ENCODE results near the gene BMAL1.

The BMAL1 gene

DNA sequence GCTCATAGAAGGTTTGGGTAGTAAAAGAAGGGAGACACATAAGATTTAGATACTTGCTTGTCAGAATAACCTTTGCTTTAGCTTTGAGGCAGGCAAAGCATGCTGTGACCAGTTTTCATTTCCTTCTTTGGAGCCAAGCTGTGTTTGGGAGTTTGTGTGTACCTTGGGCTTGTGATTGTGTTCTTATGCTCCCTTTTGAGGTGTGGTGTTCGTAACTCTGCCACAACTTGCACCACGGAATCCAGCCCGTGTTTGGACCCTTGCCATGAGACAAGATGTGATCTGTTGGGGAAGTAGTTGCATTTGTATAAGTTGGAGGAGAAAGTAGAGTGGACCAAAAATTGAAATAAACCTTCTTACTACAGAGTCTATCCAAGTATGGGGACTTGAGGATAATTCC, 34.0 kb downstream of the BMAL1 start:
- Histone ChIP-seq H4K20me1 (ENCODE audit: insufficient read depth, low read length) (no peaks in the 10 kb centered on the region), H2AFZ (ENCODE audit: low read length) (no peak overlapping the region), H3F3A (ENCODE audit: insufficient read depth, low read length) (no peaks in the 10 kb centered on the region), H3K9me2 (ENCODE audit: low read depth, low read length) (no peaks in the 10 kb centered on the region), H3K27ac (ENCODE audit: low read depth, low read length, poor library complexity, severe bottlenecking) (no peak overlapping the region), H3K27me3 (ENCODE audit: insufficient read depth, low read length) (no peaks in the 10 kb centered on the region), H3K4me2 (ENCODE audit: low read length) (no peak overlapping the region), H3K9me3 (ENCODE audit: low read length) (no peaks in the 10 kb centered on the region), H3K36me3 (ENCODE audit: insufficient read depth, low read length) (no peaks in the 10 kb centered on the region), H3K9ac (ENCODE audit: low read length) (no peak overlapping the region), H3K79me2 (ENCODE audit: insufficient read depth, low read length) (no peaks in the 10 kb centered on the region), H3K4me1 (ENCODE audit: insufficient read depth, low read length, severe bottlenecking) (no peaks in the 10 kb centered on the region), H3K4me3 (ENCODE audit: low read depth, low read length, poor library complexity, severe bottlenecking) (no peak overlapping the region)
- no peak for TF ChIP-seq EZH2 (IDR thresholded peaks at IDR 0.05; ENCODE audit: borderline replicate concordance, low read length)

GRCh38 chr11:13313005-13313819, 35.6 kb downstream of the BMAL1 start:
- no peak overlapping the region for H3K4me3 ChIP-seq (ENCODE audit: low read depth, low read length, poor library complexity, severe bottlenecking)
- H2AFZ ChIP-seq (ENCODE audit: low read length): no peak overlapping the region
- H3K9ac ChIP-seq (ENCODE audit: low read length): no peak overlapping the region
- no peak overlapping the region for H3K27ac ChIP-seq (ENCODE audit: low read depth, low read length, poor library complexity, severe bottlenecking)
- no peaks in the 10 kb centered on the region for H3K9me2 ChIP-seq (ENCODE audit: low read depth, low read length)
- H3K36me3 ChIP-seq (ENCODE audit: insufficient read depth, low read length): no peaks in the 10 kb centered on the region
- no peaks in the 10 kb centered on the region for H3K79me2 ChIP-seq (ENCODE audit: insufficient read depth, low read length)
- no peaks in the 10 kb centered on the region for H3K9me3 ChIP-seq (ENCODE audit: low read length)
- TF ChIP-seq EZH2 (IDR thresholded peaks at IDR 0.05; ENCODE audit: borderline replicate concordance, low read length) (no peak), CTCF (IDR thresholded peaks at IDR 0.05; ENCODE audit: low read length) (no peak)
- no peaks in the 10 kb centered on the region for H4K20me1 ChIP-seq (ENCODE audit: insufficient read depth, low read length)
- H3F3A ChIP-seq (ENCODE audit: insufficient read depth, low read length): no peaks in the 10 kb centered on the region
- H3K27me3 ChIP-seq (ENCODE audit: insufficient read depth, low read length): no peaks in the 10 kb centered on the region
- H3K4me1 ChIP-seq (ENCODE audit: insufficient read depth, low read length, severe bottlenecking): no peaks in the 10 kb centered on the region
- H3K4me2 ChIP-seq (ENCODE audit: low read length): no peak overlapping the region

DNA sequence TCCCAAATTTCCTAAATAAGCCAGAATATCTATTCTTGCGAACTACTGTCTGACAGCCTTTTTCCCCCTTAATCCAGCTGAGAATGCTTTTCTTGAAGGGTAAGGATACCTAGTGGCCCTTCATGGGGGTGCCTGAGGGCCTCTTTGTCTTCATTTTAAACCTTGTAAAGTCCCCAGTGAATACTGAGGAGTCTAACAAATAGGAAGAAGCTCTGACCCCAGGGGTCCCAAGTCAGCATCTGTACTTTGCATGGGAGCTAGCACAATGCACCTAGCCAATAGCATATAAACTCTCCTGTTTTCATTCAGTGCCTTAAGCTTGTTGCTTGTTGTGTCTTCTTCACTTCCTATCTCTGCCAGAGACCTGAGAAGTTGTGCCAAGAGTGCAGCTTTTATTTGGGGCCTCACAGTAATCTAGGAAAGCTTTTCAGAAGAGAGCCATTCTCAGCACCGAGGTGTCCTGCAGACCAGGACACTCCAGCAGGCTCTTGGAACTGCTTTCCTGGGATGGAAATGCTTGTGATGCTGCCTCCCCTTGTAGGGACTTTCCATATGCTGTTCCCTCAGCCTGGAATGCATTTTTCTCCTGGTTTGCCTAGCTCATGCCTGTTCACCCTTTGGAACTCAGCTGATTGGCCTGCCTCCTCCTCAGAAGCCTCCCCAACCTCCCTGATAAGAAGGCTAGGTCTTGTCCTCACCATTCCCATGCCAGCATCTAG, 37.2 kb downstream of the BMAL1 start:
- Histone ChIP-seq H3K4me1 (ENCODE audit: insufficient read depth, low read length, severe bottlenecking) (peaks cover 6% of the 10 kb centered on the region), H3K9me3 (ENCODE audit: low read length) (no peaks in the 10 kb centered on the region)
- no peak for TF ChIP-seq EZH2 (IDR thresholded peaks at IDR 0.05; ENCODE audit: borderline replicate concordance, low read length)

More for the DNA sequence above, 37.2 kb downstream of the BMAL1 start:
- Histone ChIP-seq H3K4me3 (ENCODE audit: low read depth, low read length, poor library complexity, severe bottlenecking) (no peak overlapping the region), H3K36me3 (ENCODE audit: insufficient read depth, low read length) (no peaks in the 10 kb centered on the region), H3K27me3 (ENCODE audit: insufficient read depth, low read length) (no peaks in the 10 kb centered on the region), H3K9me2 (ENCODE audit: low read depth, low read length) (no peaks in the 10 kb centered on the region), H4K20me1 (ENCODE audit: insufficient read depth, low read length) (no peaks in the 10 kb centered on the region), H3K4me2 (ENCODE audit: low read length) (no peak overlapping the region), H3K79me2 (ENCODE audit: insufficient read depth, low read length) (no peaks in the 10 kb centered on the region), H3K9ac (ENCODE audit: low read length) (no peak overlapping the region), H3F3A (ENCODE audit: insufficient read depth, low read length) (no peaks in the 10 kb centered on the region), H3K27ac (ENCODE audit: low read depth, low read length, poor library complexity, severe bottlenecking) (no peak overlapping the region), H2AFZ (ENCODE audit: low read length) (no peak overlapping the region)

Measured in OCI-LY1 (cell line).